Esophagus muscularis mucosa (tissue), 4 donors: ENCODE measurements around the gene WDR89. TPM values are rescaled to one million over a fixed set of nuclear protein-coding genes. Genes with fewer than 3 reads are reported as not detected.

Experiments
- DNase-seq: peaks from one replicate; pipeline ENCODE4 v3.0.0-alpha.2; 2017; ENCODE audit errors: extremely low spot score
- H3K27ac ChIP-seq, 4 donors: fragments of 200-600 bp; sonication (generic); replicated peaks in 1 of 4; 1 replicate in 3 of 4; 2 replicates in 1 of 4; pipeline ENCODE4 v1.5.1; 2016 to 2019; ENCODE audit warnings: mild to moderate bottlenecking in 1 of 4
- H3K27me3 ChIP-seq, 4 donors: fragments of 200-600 bp; sonication (generic); one replicate each; pipeline versions ENCODE4 v1.5.1 to v1.6.0; 2016 to 2019
- H3K36me3 ChIP-seq, 4 donors: fragments of 200-600 bp; sonication (generic); one replicate each; pipeline ENCODE4 v1.5.1; 2016 to 2019
- H3K4me1 ChIP-seq, 4 donors: fragments of 200-600 bp; sonication (generic); one replicate each; pipeline ENCODE4 v1.5.1; 2016 to 2019
- H3K4me3 ChIP-seq, 4 donors: fragments of 200-600 bp; sonication (generic); 1 replicate in 2 of 4; 2 replicates in 2 of 4; pipeline ENCODE4 v1.5.1; 2016 to 2019; ENCODE audit warnings: mild to moderate bottlenecking in 4 of 4, moderate library complexity in 1 of 4
- H3K9me3 ChIP-seq, 4 donors: fragments of 200-600 bp; sonication (generic); 1 replicate in 3 of 4; 2 replicates in 1 of 4; pipeline ENCODE4 v1.5.1; 2016 to 2019
- EP300 ChIP-seq: sonication (generic); formaldehyde crosslinking; IDR thresholded peaks from one replicate; pipeline ENCODE4 v1.6.1; 2017; ENCODE audit warnings: antibody characterized with exemption
- POLR2A ChIP-seq: fragments of 450-650 bp; IDR thresholded peaks from one replicate; pipeline ENCODE4 v1.6.1; 2017; ENCODE audit warnings: antibody characterized with exemption, moderate library complexity, mild to moderate bottlenecking, low read depth
- POLR2AphosphoS5 ChIP-seq, 2 donors: sonication (generic); formaldehyde crosslinking; IDR thresholded peaks; one replicate each; pipeline ENCODE4 v1.6.1; 2017; ENCODE audit warnings: antibody characterized with exemption in 2 of 2
- WGBS: methylation state at CpG from one replicate; pipeline ENCODE4 v1.1.5; 2018; 5-methylcytosine and 5-hydroxymethylcytosine counted together
- intact Hi-C: fragments of 100-400 bp; cut with DNase I; formaldehyde crosslinking; loops from one replicate; pipeline ENCODE4 v1.15.1; 2023
- small RNA-seq, 3 donors: library from RNA; depleted of rRNA; stranded (forward); fragments of <200 nt; gene quantifications; one replicate each; pipeline ENCODE3, GENCODE V24; 2016
- total RNA-seq, 4 donors: library from RNA; depleted of rRNA; stranded (reverse); fragments of >200 nt; gene quantifications; one replicate each; pipeline versions ENCODE4 v1.1.0 to v1.2.1, GENCODE V29; 2016
- TF ChIP-seq, protein P1 (sequence below), 3 experiments: fragments of 200-600 bp in 2 of 3; fragments of 450-650 bp in 1 of 3; sonication (generic) in 2 of 3; IDR thresholded peaks; one replicate each; pipeline ENCODE4 v1.5.1; 2017 to 2019; ENCODE audit warnings: antibody characterized with exemption in 3 of 3, mild to moderate bottlenecking in 2 of 3, moderate library complexity in 1 of 3

The WDR89 gene
- total RNA-seq, 4 donors from 2014 or later = 4.5 to 9.6 (median 6.9) TPM

DNA sequence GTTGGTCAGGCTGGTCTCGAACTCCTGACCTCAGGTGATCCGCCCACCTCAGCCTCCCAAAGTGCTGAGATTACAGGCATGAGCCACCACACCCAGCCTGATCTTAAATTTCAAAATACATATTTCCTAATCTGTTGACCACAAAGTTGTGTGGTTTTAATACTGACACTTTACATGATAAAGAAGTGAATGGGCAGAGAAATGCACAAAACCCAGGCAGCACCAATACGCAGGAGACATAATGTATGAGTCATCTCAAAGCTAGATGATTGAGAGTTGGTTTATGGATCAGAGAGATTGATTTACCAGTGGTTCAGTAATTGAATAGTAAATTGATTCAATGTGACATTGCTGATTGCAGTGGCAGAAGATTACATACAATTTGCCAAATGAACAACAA lies 79.3 kb downstream of the WDR89 start:
- 83% methylated on average over 3 of the region's 3 CpGs for WGBS
- TF ChIP-seq EP300 = no peak
- TF ChIP-seq, protein P1, sequence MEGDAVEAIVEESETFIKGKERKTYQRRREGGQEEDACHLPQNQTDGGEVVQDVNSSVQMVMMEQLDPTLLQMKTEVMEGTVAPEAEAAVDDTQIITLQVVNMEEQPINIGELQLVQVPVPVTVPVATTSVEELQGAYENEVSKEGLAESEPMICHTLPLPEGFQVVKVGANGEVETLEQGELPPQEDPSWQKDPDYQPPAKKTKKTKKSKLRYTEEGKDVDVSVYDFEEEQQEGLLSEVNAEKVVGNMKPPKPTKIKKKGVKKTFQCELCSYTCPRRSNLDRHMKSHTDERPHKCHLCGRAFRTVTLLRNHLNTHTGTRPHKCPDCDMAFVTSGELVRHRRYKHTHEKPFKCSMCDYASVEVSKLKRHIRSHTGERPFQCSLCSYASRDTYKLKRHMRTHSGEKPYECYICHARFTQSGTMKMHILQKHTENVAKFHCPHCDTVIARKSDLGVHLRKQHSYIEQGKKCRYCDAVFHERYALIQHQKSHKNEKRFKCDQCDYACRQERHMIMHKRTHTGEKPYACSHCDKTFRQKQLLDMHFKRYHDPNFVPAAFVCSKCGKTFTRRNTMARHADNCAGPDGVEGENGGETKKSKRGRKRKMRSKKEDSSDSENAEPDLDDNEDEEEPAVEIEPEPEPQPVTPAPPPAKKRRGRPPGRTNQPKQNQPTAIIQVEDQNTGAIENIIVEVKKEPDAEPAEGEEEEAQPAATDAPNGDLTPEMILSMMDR (IDR thresholded peaks at IDR 0.05) = no peak
- no peak for TF ChIP-seq POLR2A
- no peak for TF ChIP-seq POLR2AphosphoS5 (IDR thresholded peaks at IDR 0.05)
- H3K27ac ChIP-seq = no peak overlapping the region
- H3K27me3 ChIP-seq = no peaks in the 10 kb centered on the region
- intact Hi-C loops = no loop called here
- H3K4me3 ChIP-seq = no peak overlapping the region
- no peaks in the 10 kb centered on the region for H3K9me3 ChIP-seq
- H3K4me1 ChIP-seq = no peaks in the 10 kb centered on the region
- no peak for DNase-seq
- H3K36me3 ChIP-seq = no peaks in the 10 kb centered on the region

DNA sequence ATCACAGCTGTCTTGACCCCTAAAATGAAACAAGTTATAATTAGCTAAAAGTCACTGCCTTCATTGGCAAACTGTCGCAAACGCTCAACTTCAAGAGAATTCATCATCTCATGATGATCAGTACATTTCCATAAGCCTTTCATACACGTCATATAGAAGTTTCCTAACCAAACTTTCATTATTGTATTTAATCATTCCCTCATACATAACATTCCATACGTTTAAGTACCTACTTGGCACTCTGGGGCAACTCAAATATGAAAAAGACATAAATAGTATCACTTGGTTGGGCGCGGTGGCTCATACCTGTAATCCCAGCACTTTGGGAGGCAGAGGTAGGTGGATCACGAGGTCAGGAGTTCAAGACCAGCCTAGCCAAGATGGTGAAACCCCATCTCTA lies 86.1 kb downstream of the WDR89 start:
- TF ChIP-seq, protein P1 (IDR thresholded peaks at IDR 0.05) = no peak
- no peak for TF ChIP-seq POLR2AphosphoS5 (IDR thresholded peaks at IDR 0.05)
- no peak for TF ChIP-seq POLR2A
- TF ChIP-seq EP300 = no peak
- Histone ChIP-seq H3K27me3 (no peaks in the 10 kb centered on the region), H3K36me3 (no peaks in the 10 kb centered on the region), H3K27ac (no peak overlapping the region), H3K4me1 (no peaks in the 10 kb centered on the region), H3K4me3 (no peak overlapping the region), H3K9me3 (no peaks in the 10 kb centered on the region)
- WGBS = 83% methylated on average over 7 of the region's 7 CpGs
- DNase-seq = no peak
- intact Hi-C loops = no loop called here

DNA sequence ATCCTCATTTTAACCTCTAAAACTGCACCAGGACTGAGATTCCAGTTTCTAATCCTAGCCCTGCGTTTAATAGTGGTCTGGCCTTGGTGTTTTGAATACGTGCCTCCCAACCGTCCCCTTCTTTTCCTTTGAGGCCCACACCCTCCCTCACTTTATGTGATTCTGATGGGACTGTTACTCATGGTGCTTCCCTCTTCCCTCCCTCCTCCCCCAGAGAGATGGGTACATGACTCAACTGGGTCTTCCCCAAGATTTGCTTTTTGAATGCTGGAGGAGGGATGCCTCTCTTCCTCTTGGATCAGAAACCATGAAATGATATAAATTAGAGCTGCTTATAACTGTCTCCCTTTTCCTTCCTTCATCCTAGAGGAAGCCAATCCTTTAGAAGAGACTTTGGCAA lies 90.3 kb downstream of the WDR89 start:
- no peak overlapping the region for H3K4me3 ChIP-seq
- TF ChIP-seq POLR2AphosphoS5 (IDR thresholded peaks at IDR 0.05) (no peak), POLR2A (no peak), EP300 (no peak)
- TF ChIP-seq, protein P1 (IDR thresholded peaks at IDR 0.05) = no peak
- H3K36me3 ChIP-seq = no peaks in the 10 kb centered on the region
- WGBS = 49% methylated on average over 3 of the region's 3 CpGs
- no peak for DNase-seq
- H3K9me3 ChIP-seq = no peaks in the 10 kb centered on the region
- no peak overlapping the region for H3K27ac ChIP-seq
- H3K4me1 ChIP-seq = no peaks in the 10 kb centered on the region
- H3K27me3 ChIP-seq = peaks cover 0 to 3% (median 0%) of the 10 kb centered on the region in 4 donors
- intact Hi-C loops = no loop called here

DNA sequence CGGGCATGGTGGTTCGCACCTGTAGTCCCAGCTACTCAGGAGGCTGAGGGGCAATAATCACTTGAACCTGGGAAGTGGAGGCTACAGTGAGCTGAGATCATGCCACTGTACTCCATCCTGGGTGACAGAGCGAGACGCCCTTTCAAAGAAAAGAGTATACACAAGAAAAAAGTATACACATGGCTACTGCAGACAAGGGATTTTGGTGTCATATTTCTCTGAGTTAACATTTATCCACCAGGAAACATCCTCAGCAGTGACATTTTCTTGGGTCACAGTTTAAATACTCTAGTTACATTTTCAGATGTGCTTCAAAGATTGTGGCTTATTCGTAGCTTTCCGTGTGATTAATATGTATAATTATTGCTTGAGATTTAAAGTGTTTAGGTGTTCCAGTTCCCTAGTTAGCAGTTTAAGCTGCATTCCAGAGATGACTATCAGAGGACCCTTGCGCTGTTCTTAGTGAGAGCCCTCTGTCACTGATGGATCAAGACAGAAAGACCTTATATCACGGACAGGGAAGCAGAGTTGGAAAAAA lies 93.8 kb downstream of the WDR89 start:
- Histone ChIP-seq H3K36me3 (no peaks in the 10 kb centered on the region), H3K4me1 (peaks cover 8 to 12% (median 10%) of the 10 kb centered on the region in 4 donors), H3K27ac (no peak overlapping the region), H3K4me3 (no peak overlapping the region), H3K27me3 (peaks cover 0 to 3% (median 0%) of the 10 kb centered on the region in 4 donors), H3K9me3 (no peaks in the 10 kb centered on the region)
- DNase-seq = no peak
- TF ChIP-seq, protein P1 (IDR thresholded peaks at IDR 0.05) = no peak
- TF ChIP-seq POLR2AphosphoS5 (IDR thresholded peaks at IDR 0.05) (no peak), POLR2A (no peak), EP300 (no peak)
- intact Hi-C loops = no loop called here
- 65% methylated on average over 8 of the region's 8 CpGs for WGBS

Small RNA genes within 50 kb of the gene (small RNA-seq; reads per million reads assigned to genes)
- gene RF00012 = 0 reads per million in 3 donors
- gene RF00019 = 0 reads per million in 3 donors
- 0 reads per million in 3 donors for gene RNU6-1162P
- gene RNU6-597P = 0 reads per million in 3 donors

Other genes with a start within 250 kb of the WDR89 start
- 10 to 100 TPM; 26.3 to 30.7 (median 30.2) TPM for gene PPP2R5E, start 98.5 kb downstream of the WDR89 start, total RNA-seq
- gene SGPP1, start 86.2 kb upstream of the WDR89 start, total RNA-seq = 10 to 100 TPM; 18.0 to 26.8 (median 19.3) TPM
- 100 to 1,000 TPM in 2 of 4 donors, 10 to 100 TPM in 2; 92.4 to 165 (median 98.3) TPM for gene SYNE2, start 211.1 kb upstream of the WDR89 start, total RNA-seq